H9 (cell line): ENCODE results near the gene RARA. TPM values are rescaled to one million over a fixed set of nuclear protein-coding genes. Genes with fewer than 3 reads are reported as not detected.

ENCODE experiments used
- DNase-seq: peaks from one replicate; pipeline ENCODE4 v3.0.0-alpha.2; 2017
- H2AFZ ChIP-seq: one replicate; pipeline ENCODE4 v1.6.1; 2013; ENCODE audit warnings: mild to moderate bottlenecking, low read length, control low read depth, moderate library complexity
- H2AK5ac ChIP-seq: 2 replicates; pipeline ENCODE4 v1.6.1; 2013; ENCODE audit warnings: low read length, control low read depth, mixed read lengths; ENCODE audit not compliant: insufficient read length
- H2BK120ac ChIP-seq: one replicate; pipeline ENCODE4 v1.6.1; 2013; ENCODE audit warnings: low read depth, mild to moderate bottlenecking, low read length, control low read depth, inconsistent platforms; ENCODE audit not compliant: poor library complexity, severe bottlenecking
- H2BK12ac ChIP-seq: 2 replicates; pipeline ENCODE4 v1.6.1; 2013; ENCODE audit warnings: low read length, control low read depth, mixed read lengths, low read depth; ENCODE audit not compliant: insufficient read length
- H2BK15ac ChIP-seq: 2 replicates; pipeline ENCODE4 v1.6.1; 2013; ENCODE audit warnings: low read depth, low read length, control low read depth
- H2BK20ac ChIP-seq: one replicate; pipeline ENCODE4 v1.6.1; 2013; ENCODE audit warnings: low read depth, mild to moderate bottlenecking, low read length, control low read depth, inconsistent platforms; ENCODE audit not compliant: poor library complexity, severe bottlenecking
- H2BK5ac ChIP-seq: 2 replicates; pipeline ENCODE4 v1.6.1; 2013; ENCODE audit warnings: low read length, control low read depth, mixed read lengths; ENCODE audit not compliant: insufficient read length
- H3K14ac ChIP-seq: 2 replicates; pipeline ENCODE4 v1.6.1; 2013; ENCODE audit warnings: low read length, control low read depth; ENCODE audit not compliant: insufficient read depth
- H3K18ac ChIP-seq: 2 replicates; pipeline ENCODE4 v1.6.1; 2013; ENCODE audit warnings: low read depth, mild to moderate bottlenecking, mixed read lengths, low read length, control low read depth; ENCODE audit not compliant: insufficient read length
- H3K23ac ChIP-seq: 2 replicates; pipeline ENCODE4 v1.6.1; 2013; ENCODE audit warnings: low read length, control low read depth, mixed read lengths, low read depth; ENCODE audit not compliant: insufficient read length
- H3K23me2 ChIP-seq: 2 replicates; pipeline ENCODE4 v1.6.1; 2013; ENCODE audit warnings: low read depth, mild to moderate bottlenecking, mixed read lengths, low read length, control low read depth; ENCODE audit not compliant: insufficient read length, poor library complexity, severe bottlenecking
- H3K27ac ChIP-seq: 2 replicates; pipeline ENCODE4 v1.5.1; 2013; ENCODE audit warnings: low read length, control low read depth, mixed read lengths, low read depth; ENCODE audit not compliant: insufficient read length
- H3K27me3 ChIP-seq: 2 replicates; pipeline ENCODE4 v1.6.1; 2013; ENCODE audit warnings: low read length, control low read depth, inconsistent platforms; ENCODE audit not compliant: insufficient read depth
- H3K4ac ChIP-seq: 2 replicates; pipeline ENCODE4 v1.6.1; 2013; ENCODE audit warnings: low read depth, mild to moderate bottlenecking, control low read depth, inconsistent platforms, low read length, moderate library complexity
- H3K4me1 ChIP-seq: 2 replicates; pipeline ENCODE4 v1.6.1; 2013; ENCODE audit warnings: low read length, control low read depth, inconsistent platforms; ENCODE audit not compliant: insufficient read depth
- H3K4me2 ChIP-seq: 2 replicates; pipeline ENCODE4 v1.6.1; 2013; ENCODE audit warnings: low read length, control low read depth, mixed read lengths; ENCODE audit not compliant: insufficient read length, insufficient read depth
- H3K56ac ChIP-seq: 2 replicates; pipeline ENCODE4 v1.6.1; 2013; ENCODE audit warnings: low read depth, mild to moderate bottlenecking, mixed read lengths, low read length, control low read depth; ENCODE audit not compliant: insufficient read length
- H3K79me1 ChIP-seq: 2 replicates; pipeline ENCODE4 v1.6.1; 2013; ENCODE audit warnings: low read depth, mild to moderate bottlenecking, moderate library complexity, low read length, control low read depth, inconsistent platforms; ENCODE audit not compliant: insufficient read depth, poor library complexity, severe bottlenecking
- H3K79me2 ChIP-seq: 2 replicates; pipeline ENCODE4 v1.6.1; 2013; ENCODE audit warnings: low read length, control low read depth, inconsistent platforms; ENCODE audit not compliant: insufficient read depth
- H3K9ac ChIP-seq: 2 replicates; pipeline ENCODE4 v1.6.1; 2013; ENCODE audit warnings: low read length, control low read depth, mixed read lengths; ENCODE audit not compliant: insufficient read length; ENCODE audit errors: extremely low read depth
- H3K9me3 ChIP-seq: one replicate; pipeline ENCODE4 v1.6.1; 2013; ENCODE audit warnings: low read depth, low read length, inconsistent platforms; ENCODE audit not compliant: control insufficient read depth
- H3T11ph ChIP-seq: one replicate; pipeline ENCODE4 v1.6.1; 2013; ENCODE audit warnings: mild to moderate bottlenecking, low read length, control low read depth, inconsistent platforms
- H4K20me1 ChIP-seq: one replicate; pipeline ENCODE4 v1.6.1; 2013; ENCODE audit not compliant: control insufficient read depth, insufficient read length, insufficient read depth
- H4K5ac ChIP-seq: 2 replicates; pipeline ENCODE4 v1.6.1; 2013; ENCODE audit warnings: low read depth, mild to moderate bottlenecking, mixed read lengths, low read length, control low read depth; ENCODE audit not compliant: insufficient read length
- H4K8ac ChIP-seq: replicated peaks from 2 replicates; pipeline ENCODE4 v1.6.1; 2013; ENCODE audit warnings: low read length, control low read depth, mixed read lengths, low read depth; ENCODE audit not compliant: insufficient read length
- H4K91ac ChIP-seq: 2 replicates; pipeline ENCODE4 v1.6.1; 2013; ENCODE audit warnings: low read depth, mild to moderate bottlenecking, moderate library complexity, mixed read lengths, low read length, control low read depth; ENCODE audit not compliant: insufficient read length
- H3K27ac Mint-ChIP-seq, 3 experiments: 2 replicates in 2 of 3; 3 replicates in 1 of 3; pipeline ENCODE4 v1.8.0; 2020 to 2021; ENCODE audit warnings: mixed read lengths in 3 of 3, mild to moderate bottlenecking in 1 of 3, moderate library complexity in 1 of 3
- H3K27me3 Mint-ChIP-seq: 2 replicates; pipeline ENCODE4 v1.8.0; 2021; ENCODE audit warnings: low read depth, mild to moderate bottlenecking, moderate library complexity, mixed read lengths
- H3K36me3 Mint-ChIP-seq, 3 experiments: 2 replicates in 2 of 3; 3 replicates in 1 of 3; pipeline ENCODE4 v1.8.0; 2020 to 2021; ENCODE audit warnings: low read depth in 3 of 3, mixed read lengths in 3 of 3; ENCODE audit not compliant: insufficient read depth in 1 of 3
- H3K4me1 Mint-ChIP-seq, 2 experiments: 2 replicates each; pipeline ENCODE4 v1.8.0; 2020; ENCODE audit warnings: mixed read lengths in 2 of 2
- H3K4me3 Mint-ChIP-seq, 2 experiments: 2 replicates in 1 of 2; 3 replicates in 1 of 2; pipeline ENCODE4 v1.8.0; 2020 to 2021; ENCODE audit warnings: mild to moderate bottlenecking in 2 of 2, mixed read lengths in 2 of 2, moderate library complexity in 1 of 2
- H3K9me3 Mint-ChIP-seq, 2 experiments: 2 replicates in 1 of 2; 3 replicates in 1 of 2; pipeline ENCODE4 v1.8.0; 2020; ENCODE audit warnings: mild to moderate bottlenecking in 2 of 2, mixed read lengths in 2 of 2, moderate library complexity in 1 of 2
- WGBS: extraction: QIAGEN DNeasy Blood & Tissue Kit; methylation state at CpG from one replicate; pipeline ENCODE4 v1.1.7; 2013; ENCODE audit warnings: missing lambda C conversion rate, low lambda C conversion rate, mixed read lengths; ENCODE audit not compliant: insufficient read length; ENCODE audit errors: extremely low coverage; 5-methylcytosine and 5-hydroxymethylcytosine counted together
- total RNA-seq: library from RNA; stranded (reverse); gene quantifications from 2 replicates; pipeline ENCODE4 v1.2.1, GENCODE V29; 2021
- TF ChIP-seq, protein P1 (sequence below): fragments of 200-600 bp; sonication (generic); conservative IDR thresholded peaks from 3 replicates; pipeline ENCODE4 v1.8.0; 2021; ENCODE audit warnings: antibody characterized with exemption, mild to moderate bottlenecking

Gene RARA
- total RNA-seq, 1 experiment from 2014 or later: 17.6 TPM

DNA sequence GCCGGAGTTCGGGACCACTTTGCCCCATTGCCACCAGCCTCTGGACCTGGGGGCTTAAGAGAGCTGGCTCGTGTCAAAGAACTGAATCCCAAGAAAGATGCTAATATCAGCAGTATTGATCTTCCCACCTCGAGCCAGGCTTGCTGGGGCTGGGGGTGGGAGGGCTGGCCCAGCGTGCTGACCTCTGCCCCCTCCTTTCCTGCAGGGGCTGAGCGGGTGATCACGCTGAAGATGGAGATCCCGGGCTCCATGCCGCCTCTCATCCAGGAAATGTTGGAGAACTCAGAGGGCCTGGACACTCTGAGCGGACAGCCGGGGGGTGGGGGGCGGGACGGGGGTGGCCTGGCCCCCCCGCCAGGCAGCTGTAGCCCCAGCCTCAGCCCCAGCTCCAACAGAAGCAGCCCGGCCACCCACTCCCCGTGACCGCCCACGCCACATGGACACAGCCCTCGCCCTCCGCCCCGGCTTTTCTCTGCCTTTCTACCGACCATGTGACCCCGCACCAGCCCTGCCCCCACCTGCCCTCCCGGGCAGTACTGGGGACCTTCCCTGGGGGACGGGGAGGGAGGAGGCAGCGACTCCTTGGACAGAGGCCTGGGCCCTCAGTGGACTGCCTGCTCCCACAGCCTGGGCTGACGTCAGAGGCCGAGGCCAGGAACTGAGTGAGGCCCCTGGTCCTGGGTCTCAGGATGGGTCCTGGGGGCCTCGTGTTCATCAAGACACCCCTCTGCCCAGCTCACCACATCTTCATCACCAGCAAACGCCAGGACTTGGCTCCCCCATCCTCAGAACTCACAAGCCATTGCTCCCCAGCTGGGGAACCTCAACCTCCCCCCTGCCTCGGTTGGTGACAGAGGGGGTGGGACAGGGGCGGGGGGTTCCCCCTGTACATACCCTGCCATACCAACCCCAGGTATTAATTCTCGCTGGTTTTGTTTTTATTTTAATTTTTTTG is 47.1 kb downstream of the RARA start:
- no peaks in the 10 kb centered on the region for H4K20me1 ChIP-seq
- H3K9me3 ChIP-seq: no peaks in the 10 kb centered on the region
- no peaks in the 10 kb centered on the region for H3K23me2 ChIP-seq
- H3K4me1 ChIP-seq: no peaks in the 10 kb centered on the region
- H3K23ac ChIP-seq: no peak overlapping the region
- no peak overlapping the region for H2BK5ac ChIP-seq
- H2BK12ac ChIP-seq: no peak overlapping the region
- Mint-ChIP-seq H3K9me3 (no peaks in the 10 kb centered on the region), H3K27ac (no peak overlapping the region), H3K36me3 (peaks cover 13 to 21% (median 16%) of the 10 kb centered on the region in 3 experiments), H3K4me1 (peaks cover 30 to 35% of the 10 kb centered on the region in 2 experiments), H3K27me3 (peaks cover 23% of the 10 kb centered on the region), H3K4me3 (no peak overlapping the region; a peak in 1 of 5 replicates)
- H3K56ac ChIP-seq: no peak overlapping the region
- H4K8ac ChIP-seq: no peak overlapping the region
- H3K18ac ChIP-seq: no peak overlapping the region
- no peak overlapping the region for H3K4ac ChIP-seq
- H2BK120ac ChIP-seq: no peak overlapping the region
- no CpG with 5 or more reads among the region's 33 CpGs for WGBS
- no peak overlapping the region for H3T11ph ChIP-seq
- no peak for DNase-seq
- no peak overlapping the region for H3K27ac ChIP-seq
- H4K5ac ChIP-seq: no peak overlapping the region
- H2BK20ac ChIP-seq: no peak overlapping the region
- no peaks in the 10 kb centered on the region for H3K27me3 ChIP-seq
- no peak overlapping the region for H3K4me2 ChIP-seq
- no peak overlapping the region for H2BK15ac ChIP-seq
- no peak overlapping the region for H2AFZ ChIP-seq
- TF ChIP-seq, protein P1, sequence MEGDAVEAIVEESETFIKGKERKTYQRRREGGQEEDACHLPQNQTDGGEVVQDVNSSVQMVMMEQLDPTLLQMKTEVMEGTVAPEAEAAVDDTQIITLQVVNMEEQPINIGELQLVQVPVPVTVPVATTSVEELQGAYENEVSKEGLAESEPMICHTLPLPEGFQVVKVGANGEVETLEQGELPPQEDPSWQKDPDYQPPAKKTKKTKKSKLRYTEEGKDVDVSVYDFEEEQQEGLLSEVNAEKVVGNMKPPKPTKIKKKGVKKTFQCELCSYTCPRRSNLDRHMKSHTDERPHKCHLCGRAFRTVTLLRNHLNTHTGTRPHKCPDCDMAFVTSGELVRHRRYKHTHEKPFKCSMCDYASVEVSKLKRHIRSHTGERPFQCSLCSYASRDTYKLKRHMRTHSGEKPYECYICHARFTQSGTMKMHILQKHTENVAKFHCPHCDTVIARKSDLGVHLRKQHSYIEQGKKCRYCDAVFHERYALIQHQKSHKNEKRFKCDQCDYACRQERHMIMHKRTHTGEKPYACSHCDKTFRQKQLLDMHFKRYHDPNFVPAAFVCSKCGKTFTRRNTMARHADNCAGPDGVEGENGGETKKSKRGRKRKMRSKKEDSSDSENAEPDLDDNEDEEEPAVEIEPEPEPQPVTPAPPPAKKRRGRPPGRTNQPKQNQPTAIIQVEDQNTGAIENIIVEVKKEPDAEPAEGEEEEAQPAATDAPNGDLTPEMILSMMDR: no peak
- H3K79me2 ChIP-seq: no peaks in the 10 kb centered on the region
- no peak overlapping the region for H3K14ac ChIP-seq
- no peak overlapping the region for H4K91ac ChIP-seq
- H2AK5ac ChIP-seq: no peak overlapping the region
- H3K9ac ChIP-seq: no peak overlapping the region
- H3K79me1 ChIP-seq: no peaks in the 10 kb centered on the region
